ENCODE data around the gene RXRA. TPM values are rescaled to one million over a fixed set of nuclear protein-coding genes. Genes with fewer than 3 reads are reported as not detected.

The RXRA gene
- total and polyA plus RNA-seq, 2 of the 13 experiments (the other 11 are each of a cell fraction or from before 2014, with no cell fraction given): 18.9 to 29.2 TPM

- TF ChIP-seq, protein P1, sequence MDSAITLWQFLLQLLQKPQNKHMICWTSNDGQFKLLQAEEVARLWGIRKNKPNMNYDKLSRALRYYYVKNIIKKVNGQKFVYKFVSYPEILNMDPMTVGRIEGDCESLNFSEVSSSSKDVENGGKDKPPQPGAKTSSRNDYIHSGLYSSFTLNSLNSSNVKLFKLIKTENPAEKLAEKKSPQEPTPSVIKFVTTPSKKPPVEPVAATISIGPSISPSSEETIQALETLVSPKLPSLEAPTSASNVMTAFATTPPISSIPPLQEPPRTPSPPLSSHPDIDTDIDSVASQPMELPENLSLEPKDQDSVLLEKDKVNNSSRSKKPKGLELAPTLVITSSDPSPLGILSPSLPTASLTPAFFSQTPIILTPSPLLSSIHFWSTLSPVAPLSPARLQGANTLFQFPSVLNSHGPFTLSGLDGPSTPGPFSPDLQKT (CRISPR knock-in tag; IDR thresholded peaks at IDR 0.05; ENCODE audit: borderline replicate concordance): no peak
- TF ChIP-seq, protein P2, sequence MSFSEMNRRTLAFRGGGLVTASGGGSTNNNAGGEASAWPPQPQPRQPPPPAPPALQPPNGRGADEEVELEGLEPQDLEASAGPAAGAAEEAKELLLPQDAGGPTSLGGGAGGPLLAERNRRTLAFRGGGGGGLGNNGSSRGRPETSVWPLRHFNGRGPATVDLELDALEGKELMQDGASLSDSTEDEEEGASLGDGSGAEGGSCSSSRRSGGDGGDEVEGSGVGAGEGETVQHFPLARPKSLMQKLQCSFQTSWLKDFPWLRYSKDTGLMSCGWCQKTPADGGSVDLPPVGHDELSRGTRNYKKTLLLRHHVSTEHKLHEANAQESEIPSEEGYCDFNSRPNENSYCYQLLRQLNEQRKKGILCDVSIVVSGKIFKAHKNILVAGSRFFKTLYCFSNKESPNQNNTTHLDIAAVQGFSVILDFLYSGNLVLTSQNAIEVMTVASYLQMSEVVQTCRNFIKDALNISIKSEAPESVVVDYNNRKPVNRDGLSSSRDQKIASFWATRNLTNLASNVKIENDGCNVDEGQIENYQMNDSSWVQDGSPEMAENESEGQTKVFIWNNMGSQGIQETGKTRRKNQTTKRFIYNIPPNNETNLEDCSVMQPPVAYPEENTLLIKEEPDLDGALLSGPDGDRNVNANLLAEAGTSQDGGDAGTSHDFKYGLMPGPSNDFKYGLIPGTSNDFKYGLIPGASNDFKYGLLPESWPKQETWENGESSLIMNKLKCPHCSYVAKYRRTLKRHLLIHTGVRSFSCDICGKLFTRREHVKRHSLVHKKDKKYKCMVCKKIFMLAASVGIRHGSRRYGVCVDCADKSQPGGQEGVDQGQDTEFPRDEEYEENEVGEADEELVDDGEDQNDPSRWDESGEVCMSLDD (CRISPR knock-in tag; IDR thresholded peaks at IDR 0.05; ENCODE audit: borderline replicate concordance): no peak
- 0 out of 2 replicates have a peak, but pooled peaks have one; percentile 28 for TF ChIP-seq AKAP8 (CRISPR knock-in tag; IDR thresholded peaks at IDR 0.05)
- no peak for TF ChIP-seq NONO (IDR thresholded peaks at IDR 0.05)
- TF ChIP-seq NONO (CRISPR knock-in tag; conservative IDR thresholded peaks at IDR 0.05): no peak
- no peak for TF ChIP-seq ATAD3A (CRISPR knock-in tag; IDR thresholded peaks at IDR 0.05)
- TF ChIP-seq SMARCC2 (IDR thresholded peaks at IDR 0.05): no peak
- no peak for TF ChIP-seq AGO1 (IDR thresholded peaks at IDR 0.05; ENCODE audit: low read depth, low read length, poor library complexity, severe bottlenecking)
- TF ChIP-seq ZBTB21 (CRISPR knock-in tag; IDR thresholded peaks at IDR 0.05): no peak
- no peak for TF ChIP-seq TP53 (CRISPR knock-in tag; conservative IDR thresholded peaks at IDR 0.05)
- no peak for TF ChIP-seq ZBTB20 (CRISPR knock-in tag; IDR thresholded peaks at IDR 0.05; ENCODE audit: borderline replicate concordance, low read depth)
- TF ChIP-seq ZNF430 (CRISPR knock-in tag; IDR thresholded peaks at IDR 0.05): no peak
- TF ChIP-seq ARNT2 (CRISPR knock-in tag; IDR thresholded peaks at IDR 0.05; ENCODE audit: low read depth): 0 out of 2 replicates have a peak, but pooled peaks have one; percentile 2
- TF ChIP-seq RFX5 (IDR thresholded peaks at IDR 0.05; ENCODE audit: low read depth, low read length): no peak
- peak; percentile 43; the same call in 1 of the 2 replicates for TF ChIP-seq HOXA3 (CRISPR knock-in tag; IDR thresholded peaks at IDR 0.05)
- no peak for TF ChIP-seq DPF2 (CRISPR knock-in tag; IDR thresholded peaks at IDR 0.05; ENCODE audit: borderline replicate concordance, low read depth)
- no peak for TF ChIP-seq ATF2 (CRISPR knock-in tag; IDR thresholded peaks at IDR 0.05)
- TF ChIP-seq, protein P3, sequence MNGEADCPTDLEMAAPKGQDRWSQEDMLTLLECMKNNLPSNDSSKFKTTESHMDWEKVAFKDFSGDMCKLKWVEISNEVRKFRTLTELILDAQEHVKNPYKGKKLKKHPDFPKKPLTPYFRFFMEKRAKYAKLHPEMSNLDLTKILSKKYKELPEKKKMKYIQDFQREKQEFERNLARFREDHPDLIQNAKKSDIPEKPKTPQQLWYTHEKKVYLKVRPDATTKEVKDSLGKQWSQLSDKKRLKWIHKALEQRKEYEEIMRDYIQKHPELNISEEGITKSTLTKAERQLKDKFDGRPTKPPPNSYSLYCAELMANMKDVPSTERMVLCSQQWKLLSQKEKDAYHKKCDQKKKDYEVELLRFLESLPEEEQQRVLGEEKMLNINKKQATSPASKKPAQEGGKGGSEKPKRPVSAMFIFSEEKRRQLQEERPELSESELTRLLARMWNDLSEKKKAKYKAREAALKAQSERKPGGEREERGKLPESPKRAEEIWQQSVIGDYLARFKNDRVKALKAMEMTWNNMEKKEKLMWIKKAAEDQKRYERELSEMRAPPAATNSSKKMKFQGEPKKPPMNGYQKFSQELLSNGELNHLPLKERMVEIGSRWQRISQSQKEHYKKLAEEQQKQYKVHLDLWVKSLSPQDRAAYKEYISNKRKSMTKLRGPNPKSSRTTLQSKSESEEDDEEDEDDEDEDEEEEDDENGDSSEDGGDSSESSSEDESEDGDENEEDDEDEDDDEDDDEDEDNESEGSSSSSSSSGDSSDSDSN (CRISPR knock-in tag; IDR thresholded peaks at IDR 0.05): no peak; the same call in 1 of the 2 replicates
- no peak for TF ChIP-seq PAF1 (CRISPR knock-in tag; IDR thresholded peaks at IDR 0.05)
- no peak for TF ChIP-seq SP2 (CRISPR knock-in tag; IDR thresholded peaks at IDR 0.05)
- TF ChIP-seq ZFP62 (CRISPR knock-in tag; IDR thresholded peaks at IDR 0.05): no peak
- TF ChIP-seq IRF2 (CRISPR knock-in tag; IDR thresholded peaks at IDR 0.05): no peak
- 0 out of 2 replicates have a peak, but pooled peaks have one; percentile 11 for TF ChIP-seq ZBTB43 (CRISPR knock-in tag; conservative IDR thresholded peaks at IDR 0.05)
These were observed 38.9 kb downstream of the RXRA start (continued) for GRCh38 chr9:134365115-134365596.
